Fibroblast of villous mesenchyme (primary cell): ENCODE data around the gene MVB12B. TPM values are rescaled to one million over a fixed set of nuclear protein-coding genes. Genes with fewer than 3 reads are reported as not detected.
A peak's percentile ranks its signal among the peaks of the same experiment; 100 is the strongest.

Source experiments
- DNase-seq: peaks from one replicate; pipeline ENCODE4 v3.0.0-alpha.2; 2010; ENCODE audit warnings: low read depth
- H3K4me3 ChIP-seq: 2 replicates; pipeline ENCODE4 v1.5.1; 2011; ENCODE audit warnings: low read depth, mild to moderate bottlenecking, low read length
- total RNA-seq: library from RNA; depleted of rRNA; stranded (reverse); fragments of >200 nt; gene quantifications from 2 replicates; pipeline ENCODE4 v1.2.3, GENCODE V29; 2012
- TF ChIP-seq, protein P1 (sequence below): IDR thresholded peaks from 2 replicates; pipeline ENCODE4 v1.5.1; 2012; ENCODE audit warnings: low read depth, mild to moderate bottlenecking, low read length; ENCODE audit not compliant: insufficient read depth

The MVB12B gene
- total RNA-seq, 1 donor, result 3.5 TPM

DNA sequence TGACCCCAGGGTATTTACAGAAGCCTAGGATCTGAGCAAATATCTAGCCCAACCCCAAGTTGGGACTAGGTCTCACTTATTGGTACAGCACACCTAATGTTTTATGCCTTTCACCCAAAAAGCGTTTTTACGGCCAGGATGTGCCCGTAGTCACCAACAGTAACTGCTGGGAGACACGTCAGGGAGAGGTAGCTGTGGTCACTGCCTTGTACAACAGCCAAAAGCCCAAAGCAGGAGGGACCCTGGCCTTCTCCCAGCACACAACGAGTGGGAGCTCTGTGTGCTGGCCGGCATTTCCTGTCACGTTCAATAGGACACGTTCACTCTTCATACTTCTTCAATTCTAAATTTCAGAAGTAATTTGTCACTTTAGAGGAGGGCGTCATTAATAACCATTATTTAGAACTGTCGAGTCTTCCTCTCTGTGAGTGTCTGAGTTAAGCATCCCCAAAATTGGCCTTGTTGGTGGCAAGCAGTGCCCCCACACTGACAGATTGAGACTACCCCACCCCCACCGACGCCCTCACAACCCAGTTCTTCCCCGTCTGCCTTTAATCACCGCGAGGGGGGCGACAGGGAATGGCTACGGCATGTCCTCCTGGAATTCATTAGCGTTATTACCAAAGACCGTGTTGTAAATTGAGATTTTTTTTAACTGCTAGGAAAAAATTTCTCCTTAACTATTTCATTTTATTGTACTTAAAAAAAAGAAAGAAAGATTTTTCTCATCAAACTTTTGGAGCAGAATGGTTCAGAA is 80.7 kb downstream of the MVB12B start:
- peak; percentile 18 for DNase-seq
- TF ChIP-seq, protein P1, sequence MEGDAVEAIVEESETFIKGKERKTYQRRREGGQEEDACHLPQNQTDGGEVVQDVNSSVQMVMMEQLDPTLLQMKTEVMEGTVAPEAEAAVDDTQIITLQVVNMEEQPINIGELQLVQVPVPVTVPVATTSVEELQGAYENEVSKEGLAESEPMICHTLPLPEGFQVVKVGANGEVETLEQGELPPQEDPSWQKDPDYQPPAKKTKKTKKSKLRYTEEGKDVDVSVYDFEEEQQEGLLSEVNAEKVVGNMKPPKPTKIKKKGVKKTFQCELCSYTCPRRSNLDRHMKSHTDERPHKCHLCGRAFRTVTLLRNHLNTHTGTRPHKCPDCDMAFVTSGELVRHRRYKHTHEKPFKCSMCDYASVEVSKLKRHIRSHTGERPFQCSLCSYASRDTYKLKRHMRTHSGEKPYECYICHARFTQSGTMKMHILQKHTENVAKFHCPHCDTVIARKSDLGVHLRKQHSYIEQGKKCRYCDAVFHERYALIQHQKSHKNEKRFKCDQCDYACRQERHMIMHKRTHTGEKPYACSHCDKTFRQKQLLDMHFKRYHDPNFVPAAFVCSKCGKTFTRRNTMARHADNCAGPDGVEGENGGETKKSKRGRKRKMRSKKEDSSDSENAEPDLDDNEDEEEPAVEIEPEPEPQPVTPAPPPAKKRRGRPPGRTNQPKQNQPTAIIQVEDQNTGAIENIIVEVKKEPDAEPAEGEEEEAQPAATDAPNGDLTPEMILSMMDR, result no peak
- H3K4me3 ChIP-seq, result no peak overlapping the region

DNA sequence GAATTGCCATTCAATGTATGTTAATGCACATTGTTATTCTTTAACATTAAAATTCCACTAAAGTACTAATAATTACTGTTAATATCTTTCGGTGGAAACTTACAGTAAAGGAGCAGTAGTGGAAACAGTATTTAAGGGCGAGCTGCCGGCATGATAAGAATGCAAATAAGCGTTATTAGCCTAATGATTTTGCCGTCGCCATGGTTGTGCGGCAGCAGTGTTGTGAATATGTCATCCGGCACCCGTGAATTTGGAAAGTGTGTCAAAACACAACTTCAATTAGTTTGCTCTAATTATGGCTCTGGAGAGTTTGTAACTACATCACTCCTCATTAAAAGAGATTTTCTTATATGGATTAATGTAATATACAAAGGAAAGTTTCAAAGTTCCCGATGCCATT is 81.4 kb downstream of the MVB12B start:
- DNase-seq, result no peak
- TF ChIP-seq, protein P1, result no peak
- H3K4me3 ChIP-seq, result no peak overlapping the region

DNA sequence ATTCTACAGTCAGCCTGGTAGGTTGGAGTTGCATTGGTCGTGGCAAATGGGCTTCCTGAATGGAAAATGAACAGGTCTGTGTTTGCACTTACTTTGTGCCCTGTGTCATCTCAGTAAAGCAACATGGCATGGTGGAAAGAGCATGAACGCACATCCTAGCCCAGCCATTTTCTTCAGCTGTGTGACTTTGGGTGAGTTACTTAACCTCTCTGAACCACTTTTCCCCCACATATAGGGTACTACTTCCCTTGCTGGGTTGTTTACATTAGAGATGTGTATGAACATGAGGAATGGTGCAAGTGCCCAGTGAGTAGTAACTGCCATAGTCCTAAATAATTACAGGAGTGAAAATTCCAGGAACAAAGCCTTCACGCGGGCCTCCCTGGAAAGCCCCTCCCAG is 83.6 kb downstream of the MVB12B start:
- no peak for DNase-seq

DNA sequence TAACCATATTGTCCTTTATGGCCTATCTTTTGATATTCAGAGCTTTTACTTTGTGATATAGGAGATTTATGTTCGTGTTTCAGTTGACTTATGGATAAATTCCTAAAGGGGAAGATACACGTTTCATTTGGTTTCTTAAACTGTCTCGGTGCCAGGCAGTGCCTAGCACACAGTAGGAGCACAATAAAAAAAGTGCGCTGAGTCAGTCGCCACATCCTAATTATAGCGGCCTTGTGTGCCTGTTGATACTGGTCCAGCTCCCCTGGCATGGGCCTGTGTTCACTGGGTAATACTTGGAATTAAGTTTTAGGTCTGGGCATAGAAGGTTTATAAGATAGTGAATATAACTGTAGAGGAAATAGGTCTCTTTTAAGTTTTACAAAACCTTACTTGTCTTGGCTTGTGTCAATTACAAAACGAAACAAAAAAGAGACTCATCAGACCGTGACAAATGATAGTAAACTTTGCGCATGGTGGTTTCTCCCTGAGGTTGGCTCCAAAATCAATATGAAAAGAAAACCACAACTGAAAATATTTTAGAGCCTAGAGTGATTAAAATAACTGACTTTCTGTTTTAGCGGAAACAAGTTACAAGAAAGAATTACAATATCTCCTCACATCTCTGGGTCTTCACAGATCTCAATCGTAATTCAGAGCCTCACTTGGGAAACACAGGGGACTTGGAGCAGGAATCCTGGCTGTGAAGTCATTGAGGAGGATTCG is 84.8 kb downstream of the MVB12B start:
- no peak overlapping the region for H3K4me3 ChIP-seq
- TF ChIP-seq, protein P1, result no peak
- no peak for DNase-seq

More for the DNA sequence above, 83.6 kb downstream of the MVB12B start:
- TF ChIP-seq, protein P1, result no peak
- H3K4me3 ChIP-seq, result no peak overlapping the region

DNA sequence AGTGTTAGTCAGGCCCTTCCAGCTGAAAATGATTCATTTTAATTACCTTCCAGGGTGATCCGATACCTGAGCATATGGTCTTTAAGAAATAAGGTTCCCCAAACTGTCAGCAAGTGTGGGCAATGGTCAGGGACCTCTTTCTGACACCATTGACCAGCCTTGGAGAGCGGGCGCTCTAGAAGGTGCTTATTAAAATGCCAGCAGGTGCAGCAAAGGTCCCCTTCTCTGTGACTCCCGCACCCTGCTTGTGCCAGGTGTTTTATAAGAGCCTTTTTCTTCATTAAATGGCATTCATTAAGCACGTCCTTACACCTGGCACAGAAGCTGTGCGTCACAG is 85.3 kb downstream of the MVB12B start:
- no peak for DNase-seq
- TF ChIP-seq, protein P1, result no peak
- H3K4me3 ChIP-seq, result no peak overlapping the region

DNA sequence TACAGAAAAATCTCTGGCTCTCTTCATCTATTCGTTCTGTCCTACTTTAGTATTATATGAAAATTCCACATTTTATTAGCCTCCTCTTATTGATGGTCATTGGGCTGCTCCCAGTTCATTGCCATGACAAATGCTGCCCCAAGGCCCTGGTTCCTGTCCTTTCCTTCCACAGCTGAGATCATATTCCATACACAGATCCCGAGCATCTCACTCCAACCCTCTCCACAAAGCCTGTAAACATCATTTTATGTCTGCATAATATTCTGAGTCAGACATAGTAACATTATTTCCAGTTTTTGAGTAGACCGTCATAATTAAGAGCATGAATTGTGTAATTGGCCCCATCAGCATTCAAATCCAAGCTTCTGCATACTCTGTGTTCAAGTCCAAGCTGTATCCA is 86.3 kb downstream of the MVB12B start:
- peak; percentile 8 for DNase-seq
- H3K4me3 ChIP-seq, result no peak overlapping the region
- TF ChIP-seq, protein P1, result no peak
